ENCODE results near the gene EXOC6B. TPM values are rescaled to one million over a fixed set of nuclear protein-coding genes. Genes with fewer than 3 reads are reported as not detected.

Gene EXOC6B
- total RNA-seq, 1 experiment from 2014 or later, result not detected

- no peak overlapping the region for H3K4me2 ChIP-seq (ENCODE audit: low read depth, low read length, poor library complexity, severe bottlenecking)
- peaks cover 2% of the 10 kb centered on the region; the same call in 1 of the 2 replicates for H3K4me1 ChIP-seq (ENCODE audit: low read length)
Measured at GRCh38 chr2:72794572-72794971, 31.3 kb downstream of the EXOC6B start.

DNA sequence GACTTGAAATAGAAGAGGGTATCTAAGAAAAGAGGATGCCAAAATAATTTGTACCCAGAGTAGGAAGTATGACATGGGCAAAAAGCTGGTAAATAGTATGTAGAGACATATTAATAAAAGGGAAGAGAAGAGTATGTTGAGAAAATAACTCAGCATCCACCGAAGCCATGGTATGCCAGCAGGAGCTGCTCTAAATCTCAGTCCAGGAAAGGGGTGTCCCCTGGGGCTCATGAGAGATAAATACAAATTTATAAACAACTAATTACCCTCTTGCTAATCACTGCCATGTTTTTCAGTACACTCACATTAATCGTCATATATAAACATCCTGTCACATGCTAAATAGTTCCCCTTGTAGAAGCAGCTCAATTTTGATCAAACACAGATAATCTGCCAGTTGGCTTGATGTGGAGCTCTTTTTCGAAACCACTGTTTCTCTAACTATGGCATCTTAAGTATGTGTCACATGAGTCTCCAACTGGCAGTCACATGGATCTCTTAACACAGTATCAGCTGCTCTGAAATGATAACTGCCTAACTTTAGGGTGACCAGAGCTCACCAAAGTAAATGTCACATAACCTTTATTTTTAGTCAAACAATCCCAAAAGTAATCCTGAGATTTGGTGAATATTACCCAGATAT lies 31.9 kb downstream of the EXOC6B start:
- Histone ChIP-seq H3K36me3 (ENCODE audit: insufficient read depth, low read length) (no peaks in the 10 kb centered on the region), H3K9me3 (ENCODE audit: low read length) (no peaks in the 10 kb centered on the region), H3K4me3 (ENCODE audit: low read length) (no peak overlapping the region), H3K79me2 (ENCODE audit: low read length) (no peaks in the 10 kb centered on the region), H4K20me1 (ENCODE audit: insufficient read depth, low read depth, low read length) (no peaks in the 10 kb centered on the region), H3K27me3 (ENCODE audit: low read length) (0 out of 2 replicates have a peak, but pooled peaks cover 2% of the 10 kb centered on the region), H3K9ac (ENCODE audit: low read length) (no peak overlapping the region), H3K4me2 (ENCODE audit: low read depth, low read length, poor library complexity, severe bottlenecking) (no peak overlapping the region), H3K9me2 (replicated peaks; ENCODE audit: insufficient read depth, low read length) (no peaks in the 10 kb centered on the region), H3K27ac (ENCODE audit: low read length) (no peak overlapping the region), H2AFZ (ENCODE audit: low read length) (no peak overlapping the region), H3K4me1 (ENCODE audit: low read length) (peaks cover 2% of the 10 kb centered on the region; the same call in 1 of the 2 replicates)
- DNase-seq, result no peak

More at GRCh38 chr2:72794572-72794971, 31.3 kb downstream of the EXOC6B start:
- no peak overlapping the region for H3K4me3 ChIP-seq (ENCODE audit: low read length)
- H3K36me3 ChIP-seq (ENCODE audit: insufficient read depth, low read length), result no peaks in the 10 kb centered on the region
- DNase-seq, result no peak
- no peaks in the 10 kb centered on the region for H3K9me2 ChIP-seq (replicated peaks; ENCODE audit: insufficient read depth, low read length)
- no peaks in the 10 kb centered on the region for H3K79me2 ChIP-seq (ENCODE audit: low read length)
- H2AFZ ChIP-seq (ENCODE audit: low read length), result no peak overlapping the region
- H3K9me3 ChIP-seq (ENCODE audit: low read length), result no peaks in the 10 kb centered on the region
- H3K9ac ChIP-seq (ENCODE audit: low read length), result no peak overlapping the region
- H3K27ac ChIP-seq (ENCODE audit: low read length), result no peak overlapping the region
- no peaks in the 10 kb centered on the region for H4K20me1 ChIP-seq (ENCODE audit: insufficient read depth, low read depth, low read length)
- H3K27me3 ChIP-seq (ENCODE audit: low read length), result 0 out of 2 replicates have a peak, but pooled peaks cover 2% of the 10 kb centered on the region

GRCh38 chr2:72789241-72789640 lies 36.6 kb downstream of the EXOC6B start:
- Histone ChIP-seq H4K20me1 (ENCODE audit: insufficient read depth, low read depth, low read length) (no peaks in the 10 kb centered on the region), H3K4me3 (ENCODE audit: low read length) (no peak overlapping the region), H3K4me1 (ENCODE audit: low read length) (peaks cover 2% of the 10 kb centered on the region; the same call in 1 of the 2 replicates), H3K9me2 (replicated peaks; ENCODE audit: insufficient read depth, low read length) (no peaks in the 10 kb centered on the region), H2AFZ (ENCODE audit: low read length) (no peak overlapping the region), H3K27me3 (ENCODE audit: low read length) (0 out of 2 replicates have a peak, but pooled peaks cover 2% of the 10 kb centered on the region), H3K79me2 (ENCODE audit: low read length) (no peaks in the 10 kb centered on the region), H3K9ac (ENCODE audit: low read length) (no peak overlapping the region), H3K36me3 (ENCODE audit: insufficient read depth, low read length) (no peaks in the 10 kb centered on the region), H3K4me2 (ENCODE audit: low read depth, low read length, poor library complexity, severe bottlenecking) (no peak overlapping the region), H3K9me3 (ENCODE audit: low read length) (no peaks in the 10 kb centered on the region), H3K27ac (ENCODE audit: low read length) (no peak overlapping the region)
- DNase-seq, result no peak

DNA sequence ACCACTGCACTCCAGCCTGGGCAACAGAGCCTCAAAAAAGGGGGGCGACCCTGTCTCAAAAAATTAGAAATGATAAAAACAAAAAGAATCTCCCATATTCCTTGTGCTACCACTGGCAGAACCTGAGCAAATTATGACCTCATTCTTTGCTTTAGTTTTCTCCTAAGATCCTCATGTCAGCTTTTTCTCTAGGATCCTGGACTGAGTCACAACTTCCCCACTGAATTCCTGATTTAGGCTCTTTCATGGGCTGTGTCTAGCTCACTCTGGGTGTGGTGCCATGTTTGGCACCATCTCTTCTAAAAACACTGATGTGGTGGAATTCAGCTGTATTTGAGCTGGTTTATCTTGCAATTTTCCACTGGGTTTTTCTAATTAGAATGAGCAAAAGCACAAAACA lies 37.1 kb downstream of the EXOC6B start:
- Histone ChIP-seq H3K79me2 (ENCODE audit: low read length) (no peaks in the 10 kb centered on the region), H3K4me2 (ENCODE audit: low read depth, low read length, poor library complexity, severe bottlenecking) (no peak overlapping the region), H2AFZ (ENCODE audit: low read length) (no peak overlapping the region), H3K9ac (ENCODE audit: low read length) (no peak overlapping the region), H3K4me1 (ENCODE audit: low read length) (peaks cover 2% of the 10 kb centered on the region; the same call in 1 of the 2 replicates), H4K20me1 (ENCODE audit: insufficient read depth, low read depth, low read length) (no peaks in the 10 kb centered on the region), H3K36me3 (ENCODE audit: insufficient read depth, low read length) (no peaks in the 10 kb centered on the region), H3K9me2 (replicated peaks; ENCODE audit: insufficient read depth, low read length) (no peaks in the 10 kb centered on the region), H3K9me3 (ENCODE audit: low read length) (no peaks in the 10 kb centered on the region), H3K27ac (ENCODE audit: low read length) (no peak overlapping the region), H3K4me3 (ENCODE audit: low read length) (no peak overlapping the region), H3K27me3 (ENCODE audit: low read length) (0 out of 2 replicates have a peak, but pooled peaks cover 2% of the 10 kb centered on the region)
- no peak for DNase-seq

DNA sequence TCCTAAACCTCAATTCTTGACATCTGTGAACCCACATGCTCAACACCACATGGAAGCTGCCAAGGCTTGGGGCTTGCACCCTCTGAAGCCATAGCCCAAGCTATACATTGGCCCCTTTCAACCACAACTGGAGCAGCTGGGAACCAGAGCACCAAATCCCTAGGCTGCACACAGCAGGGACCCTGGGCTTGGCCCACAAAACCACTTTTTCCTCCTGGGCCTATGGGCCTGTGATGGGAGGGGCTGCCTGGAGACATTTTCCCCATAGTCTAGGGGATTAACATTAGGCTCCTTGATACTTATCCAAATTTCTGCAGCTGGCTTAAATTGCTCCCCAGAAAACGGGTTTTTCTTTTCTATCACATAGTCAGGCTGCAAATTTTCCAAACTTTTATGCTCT lies 40.3 kb downstream of the EXOC6B start:
- Histone ChIP-seq H3K36me3 (ENCODE audit: insufficient read depth, low read length) (no peaks in the 10 kb centered on the region), H4K20me1 (ENCODE audit: insufficient read depth, low read depth, low read length) (no peaks in the 10 kb centered on the region), H3K4me2 (ENCODE audit: low read depth, low read length, poor library complexity, severe bottlenecking) (no peak overlapping the region), H3K4me1 (ENCODE audit: low read length) (no peaks in the 10 kb centered on the region), H3K27ac (ENCODE audit: low read length) (no peak overlapping the region), H3K9ac (ENCODE audit: low read length) (no peak overlapping the region), H3K79me2 (ENCODE audit: low read length) (no peaks in the 10 kb centered on the region), H3K4me3 (ENCODE audit: low read length) (no peak overlapping the region), H3K9me2 (replicated peaks; ENCODE audit: insufficient read depth, low read length) (no peaks in the 10 kb centered on the region), H2AFZ (ENCODE audit: low read length) (no peak overlapping the region), H3K9me3 (ENCODE audit: low read length) (no peaks in the 10 kb centered on the region), H3K27me3 (ENCODE audit: low read length) (no peaks in the 10 kb centered on the region)
- DNase-seq, result no peak

DNA sequence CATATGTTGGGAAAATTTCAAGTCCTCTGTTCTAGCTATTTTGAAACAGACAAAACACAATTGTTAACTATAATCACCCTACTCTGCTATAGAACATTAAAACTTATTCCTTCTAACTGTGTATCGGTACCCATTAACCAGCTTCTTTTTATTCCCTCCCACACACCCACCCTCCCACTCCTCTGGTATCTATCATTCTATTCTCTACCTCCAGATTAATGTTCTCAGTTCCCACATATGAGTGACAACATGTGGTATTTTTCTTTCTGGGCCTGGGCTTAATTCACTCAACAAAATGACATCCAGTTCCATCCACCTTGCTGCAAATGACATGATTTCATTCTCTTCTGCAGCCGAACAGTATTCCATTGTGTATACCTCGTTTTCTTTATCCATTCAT lies 43.3 kb downstream of the EXOC6B start:
- Histone ChIP-seq H3K4me1 (ENCODE audit: low read length) (no peaks in the 10 kb centered on the region), H3K27ac (ENCODE audit: low read length) (no peak overlapping the region), H4K20me1 (ENCODE audit: insufficient read depth, low read depth, low read length) (no peaks in the 10 kb centered on the region), H3K9ac (ENCODE audit: low read length) (no peak overlapping the region), H3K27me3 (ENCODE audit: low read length) (no peaks in the 10 kb centered on the region), H3K36me3 (ENCODE audit: insufficient read depth, low read length) (no peaks in the 10 kb centered on the region), H3K4me2 (ENCODE audit: low read depth, low read length, poor library complexity, severe bottlenecking) (no peak overlapping the region), H3K9me3 (ENCODE audit: low read length) (no peaks in the 10 kb centered on the region), H3K79me2 (ENCODE audit: low read length) (no peaks in the 10 kb centered on the region), H2AFZ (ENCODE audit: low read length) (no peak overlapping the region), H3K4me3 (ENCODE audit: low read length) (no peak overlapping the region), H3K9me2 (replicated peaks; ENCODE audit: insufficient read depth, low read length) (no peaks in the 10 kb centered on the region)
- DNase-seq, result no peak

GRCh38 chr2:72781480-72781879 lies 44.4 kb downstream of the EXOC6B start:
- no peaks in the 10 kb centered on the region for H3K9me3 ChIP-seq (ENCODE audit: low read length)
- H3K27ac ChIP-seq (ENCODE audit: low read length), result no peak overlapping the region
- H3K27me3 ChIP-seq (ENCODE audit: low read length), result no peaks in the 10 kb centered on the region
- H3K9ac ChIP-seq (ENCODE audit: low read length), result no peak overlapping the region
- no peak for DNase-seq
- no peak overlapping the region for H2AFZ ChIP-seq (ENCODE audit: low read length)
- no peak overlapping the region for H3K4me3 ChIP-seq (ENCODE audit: low read length)
- no peaks in the 10 kb centered on the region for H4K20me1 ChIP-seq (ENCODE audit: insufficient read depth, low read depth, low read length)
- H3K4me1 ChIP-seq (ENCODE audit: low read length), result no peaks in the 10 kb centered on the region
- no peaks in the 10 kb centered on the region for H3K79me2 ChIP-seq (ENCODE audit: low read length)
- H3K9me2 ChIP-seq (replicated peaks; ENCODE audit: insufficient read depth, low read length), result no peaks in the 10 kb centered on the region
- H3K4me2 ChIP-seq (ENCODE audit: low read depth, low read length, poor library complexity, severe bottlenecking), result no peak overlapping the region
- no peaks in the 10 kb centered on the region for H3K36me3 ChIP-seq (ENCODE audit: insufficient read depth, low read length)

GRCh38 chr2:72780477-72780876 lies 45.4 kb downstream of the EXOC6B start:
- H3K27ac ChIP-seq (ENCODE audit: low read length), result no peak overlapping the region
- no peak overlapping the region for H3K9ac ChIP-seq (ENCODE audit: low read length)
- no peak overlapping the region for H3K4me3 ChIP-seq (ENCODE audit: low read length)
- H4K20me1 ChIP-seq (ENCODE audit: insufficient read depth, low read depth, low read length), result no peaks in the 10 kb centered on the region
- no peaks in the 10 kb centered on the region for H3K27me3 ChIP-seq (ENCODE audit: low read length)
- no peaks in the 10 kb centered on the region for H3K79me2 ChIP-seq (ENCODE audit: low read length)
- H3K9me2 ChIP-seq (replicated peaks; ENCODE audit: insufficient read depth, low read length), result no peaks in the 10 kb centered on the region
- no peaks in the 10 kb centered on the region for H3K9me3 ChIP-seq (ENCODE audit: low read length)
- no peak for DNase-seq
- no peaks in the 10 kb centered on the region for H3K4me1 ChIP-seq (ENCODE audit: low read length)
- no peak overlapping the region for H2AFZ ChIP-seq (ENCODE audit: low read length)
- H3K36me3 ChIP-seq (ENCODE audit: insufficient read depth, low read length), result no peaks in the 10 kb centered on the region
- no peak overlapping the region for H3K4me2 ChIP-seq (ENCODE audit: low read depth, low read length, poor library complexity, severe bottlenecking)
